Smooth muscle cell of the umbilical artery (primary cell): ENCODE results near the gene RELB. TPM values are rescaled to one million over a fixed set of nuclear protein-coding genes. Genes with fewer than 3 reads are reported as not detected.

ENCODE experiments used
- total RNA-seq: library from RNA; depleted of rRNA; stranded (reverse); fragments of >200 nt; gene quantifications from 2 replicates; pipeline ENCODE4 v1.2.3, GENCODE V29; 2014

RELB gene, protein sequence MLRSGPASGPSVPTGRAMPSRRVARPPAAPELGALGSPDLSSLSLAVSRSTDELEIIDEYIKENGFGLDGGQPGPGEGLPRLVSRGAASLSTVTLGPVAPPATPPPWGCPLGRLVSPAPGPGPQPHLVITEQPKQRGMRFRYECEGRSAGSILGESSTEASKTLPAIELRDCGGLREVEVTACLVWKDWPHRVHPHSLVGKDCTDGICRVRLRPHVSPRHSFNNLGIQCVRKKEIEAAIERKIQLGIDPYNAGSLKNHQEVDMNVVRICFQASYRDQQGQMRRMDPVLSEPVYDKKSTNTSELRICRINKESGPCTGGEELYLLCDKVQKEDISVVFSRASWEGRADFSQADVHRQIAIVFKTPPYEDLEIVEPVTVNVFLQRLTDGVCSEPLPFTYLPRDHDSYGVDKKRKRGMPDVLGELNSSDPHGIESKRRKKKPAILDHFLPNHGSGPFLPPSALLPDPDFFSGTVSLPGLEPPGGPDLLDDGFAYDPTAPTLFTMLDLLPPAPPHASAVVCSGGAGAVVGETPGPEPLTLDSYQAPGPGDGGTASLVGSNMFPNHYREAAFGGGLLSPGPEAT
- total RNA-seq = 11.0 and 19.2 TPM in 2 replicates

DNA sequence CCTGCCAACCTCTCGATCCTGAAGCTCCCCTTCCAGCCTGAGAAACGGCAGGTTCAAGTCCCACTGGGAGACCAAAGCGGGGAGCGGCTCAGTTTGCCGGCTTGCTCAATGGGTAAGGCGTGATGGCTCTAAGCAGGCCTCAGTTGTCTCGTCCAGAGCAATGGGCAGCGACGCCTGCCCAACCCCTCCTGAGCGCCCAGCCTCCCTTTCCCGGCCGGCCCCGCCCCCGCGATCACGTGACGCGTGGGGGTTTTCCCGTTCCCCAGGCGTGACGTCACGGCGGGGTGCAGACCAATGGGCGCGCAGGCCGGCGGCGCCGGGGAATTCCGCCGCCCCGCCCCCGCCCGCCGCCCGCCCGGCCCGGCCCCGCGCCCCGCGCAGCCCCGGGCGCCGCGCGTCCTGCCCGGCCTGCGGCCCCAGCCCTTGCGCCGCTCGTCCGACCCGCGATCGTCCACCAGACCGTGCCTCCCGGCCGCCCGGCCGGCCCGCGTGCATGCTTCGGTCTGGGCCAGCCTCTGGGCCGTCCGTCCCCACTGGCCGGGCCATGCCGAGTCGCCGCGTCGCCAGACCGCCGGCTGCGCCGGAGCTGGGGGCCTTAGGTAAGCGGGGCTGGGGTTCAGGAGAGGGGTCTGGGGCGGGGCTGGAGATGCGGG, at the start of gene RELB:
Gene RELB, plus strand, starts transcription at position 378 of the 653 bp plus-strand sequence. Its CDS starts 116 bp downstream, at position 494.

DNA sequence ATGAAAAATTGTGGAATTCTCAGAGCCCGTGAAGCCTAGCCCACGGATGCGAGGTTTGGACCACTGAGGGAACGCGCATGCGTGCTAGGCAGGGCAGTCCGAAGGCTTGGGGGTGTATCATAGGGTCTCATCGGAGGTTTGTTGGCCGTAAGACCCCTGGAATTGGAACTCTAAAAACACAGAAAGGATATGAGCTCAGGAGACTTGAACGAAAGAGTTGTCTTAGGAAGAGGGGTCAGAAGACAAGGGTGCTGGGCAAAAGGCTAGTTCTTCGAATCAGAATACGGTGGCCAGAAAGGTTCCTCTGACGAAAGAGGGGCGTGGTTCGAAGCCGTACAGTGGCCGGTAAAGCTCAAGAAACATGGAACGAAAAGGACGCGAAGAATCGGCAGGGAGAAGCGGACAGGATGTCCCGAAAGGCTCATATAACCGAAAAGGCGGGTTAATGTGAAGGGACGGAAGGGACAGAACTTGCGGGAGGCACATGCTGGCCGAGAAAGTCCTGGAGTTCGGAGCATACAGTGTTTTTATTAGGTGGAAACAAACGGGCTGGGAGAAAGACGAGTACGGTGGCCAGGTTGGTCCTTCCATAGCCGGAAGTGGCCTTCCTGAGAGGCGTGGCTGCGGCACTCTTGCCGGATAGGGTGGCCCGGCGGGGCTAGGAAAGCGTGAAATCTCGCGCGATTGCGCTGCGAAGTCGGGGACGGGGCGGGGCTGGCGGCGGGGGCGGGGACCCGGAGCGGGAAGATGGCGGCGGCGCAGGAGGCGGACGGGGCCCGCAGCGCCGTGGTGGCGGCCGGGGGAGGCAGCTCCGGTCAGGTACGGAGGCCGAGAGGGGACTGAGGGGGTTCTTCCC, 46.4 kb upstream of the RELB start, which contains the start of gene CLPTM1:
Gene CLPTM1, plus strand, starts transcription at position 732 of the 856 bp plus-strand sequence. Its CDS starts 16 bp downstream, at position 748.

DNA sequence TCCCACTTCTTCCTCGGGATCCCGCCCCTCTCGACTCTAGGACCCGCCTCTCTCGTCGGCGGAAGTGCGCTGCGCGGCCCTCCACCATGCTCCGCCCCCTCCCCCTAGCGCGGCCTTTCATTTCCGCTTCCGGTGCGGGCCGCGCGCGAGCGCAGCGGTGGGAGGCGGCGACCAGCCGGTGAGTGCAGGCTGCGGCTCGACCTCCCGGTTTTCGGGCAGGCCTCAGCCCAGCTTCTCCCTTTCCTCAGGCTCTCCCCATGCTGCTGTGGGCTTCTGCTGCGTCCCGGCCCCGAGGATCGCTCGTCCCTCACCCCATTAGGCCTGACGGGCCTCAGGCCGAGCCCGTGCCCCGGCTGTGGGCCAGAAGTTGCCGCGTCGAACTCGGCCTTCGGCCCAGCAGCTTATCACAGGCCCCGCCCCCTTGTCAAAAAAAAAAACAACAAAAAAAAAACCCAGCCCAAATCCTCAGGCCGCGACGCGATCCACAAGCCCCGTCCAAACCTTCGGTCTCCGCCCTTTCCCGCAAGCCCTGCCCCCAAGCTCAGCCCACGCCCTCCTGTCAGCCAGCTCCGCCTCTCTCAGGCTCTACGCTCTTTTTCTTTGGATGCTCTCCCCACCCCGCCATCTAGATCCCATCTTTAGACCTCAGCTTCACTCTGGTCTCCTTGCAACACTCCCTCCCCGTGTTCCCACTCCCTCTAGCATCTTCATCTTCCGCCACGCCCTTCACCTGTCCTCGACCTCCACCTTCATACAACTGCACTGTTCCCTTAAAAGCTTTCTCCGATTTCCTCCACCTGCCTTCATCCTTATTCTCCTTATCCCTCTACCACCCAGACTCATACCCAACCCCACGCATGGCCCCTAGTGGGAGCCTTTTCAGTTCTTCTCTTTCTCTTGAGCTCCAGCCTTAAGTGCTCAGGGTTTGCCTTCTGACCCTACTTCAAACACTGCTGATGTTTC, 37.9 kb downstream of the RELB start, which contains the start of gene CLASRP:
Gene CLASRP, plus strand, starts transcription at position 115 of the 963 bp plus-strand sequence. CDS start 1,168 bp downstream, outside the sequence.

DNA sequence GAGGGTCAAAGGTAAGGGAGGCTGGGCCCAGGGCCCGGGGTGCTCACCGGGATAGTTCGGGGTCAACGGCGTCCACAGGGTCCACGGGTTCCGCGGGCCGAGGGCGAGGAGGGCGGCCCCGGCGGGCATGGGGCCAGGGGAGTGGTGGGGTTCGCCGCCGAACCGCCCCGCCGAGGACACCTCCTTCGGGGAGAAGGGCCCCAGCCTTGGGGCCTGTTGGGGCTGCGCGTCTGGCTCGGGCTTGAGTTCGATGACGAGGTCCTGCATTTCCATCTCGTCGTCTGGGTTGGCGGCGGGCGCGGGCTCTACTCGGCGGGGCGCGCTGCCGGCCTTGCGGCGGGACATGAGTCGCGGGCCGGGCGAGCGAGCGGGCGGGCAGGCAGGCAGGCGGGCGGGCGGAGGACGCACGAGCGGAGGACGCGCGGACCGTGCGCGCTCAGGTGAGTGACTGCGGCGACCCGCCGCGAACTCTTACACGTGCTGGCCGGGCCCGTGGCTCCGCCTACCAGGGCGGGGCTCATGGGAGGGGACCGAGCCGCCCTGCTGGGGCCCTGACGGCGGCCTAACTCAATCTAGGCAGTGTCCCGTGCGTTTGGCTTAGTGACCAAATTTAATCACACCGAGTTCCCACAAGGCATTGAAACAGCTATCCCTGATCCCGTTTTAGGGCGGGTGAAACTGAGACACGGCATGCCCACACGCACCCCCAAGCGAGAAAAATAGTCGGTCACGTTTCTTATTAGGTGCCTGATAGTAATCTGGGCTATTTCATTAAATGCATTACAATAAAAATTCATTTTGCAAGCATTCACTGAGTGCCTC, 75.0 kb downstream of the RELB start, which contains the start of gene ZNF296:
Gene ZNF296, minus strand, starts transcription at position 450 of the 822 bp plus-strand sequence. Its CDS starts 105 bp downstream, at position 345.

DNA sequence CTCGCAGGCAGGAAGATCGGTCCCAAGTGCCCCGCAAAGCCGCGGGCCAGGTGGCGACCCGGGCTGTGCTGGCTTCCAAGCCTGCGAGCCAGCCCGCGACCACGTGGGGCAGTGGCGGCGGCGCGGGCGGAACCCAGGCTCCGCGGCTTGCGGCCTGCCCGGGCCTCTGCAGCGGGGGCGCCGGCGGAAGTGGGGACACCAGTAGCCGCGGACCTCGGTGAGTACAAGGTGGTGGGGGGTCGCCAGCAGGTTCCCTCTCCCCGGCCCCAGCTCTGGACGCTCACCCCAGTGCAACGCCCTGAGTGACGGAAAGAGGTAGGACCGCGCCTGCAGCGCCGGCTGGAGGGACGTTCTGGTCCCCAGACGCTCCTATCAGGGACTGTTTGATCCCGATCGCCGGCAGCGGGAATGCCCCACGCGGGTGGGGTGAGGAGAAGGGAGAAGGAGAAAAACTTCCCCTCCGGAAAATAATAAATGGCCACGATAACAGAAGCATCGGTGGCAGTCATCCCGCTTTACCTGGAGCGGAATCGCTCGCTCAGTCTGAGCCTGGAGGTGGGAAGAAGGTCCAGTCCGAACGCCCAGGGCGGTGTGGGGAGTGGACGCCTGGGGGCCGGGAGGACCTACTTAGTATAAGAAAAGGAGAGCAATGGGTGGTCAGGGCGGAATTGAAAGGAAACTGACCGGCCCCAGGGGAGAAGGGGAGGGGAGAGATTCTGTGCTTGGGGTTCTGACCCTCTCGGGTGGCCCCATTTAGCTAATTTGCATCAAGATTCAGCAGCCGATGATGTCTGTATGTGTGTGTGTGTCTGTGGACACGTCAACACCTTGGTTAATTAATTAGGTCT, 78.0 kb downstream of the RELB start, which contains the start of gene GEMIN7:
Gene GEMIN7, plus strand, starts transcription at position 198 of the 848 bp plus-strand sequence. CDS start 10,855 bp downstream, outside the sequence.

Other genes with a start within 250 kb of the RELB start
- not detected in 2 replicates for gene CBLC, start 223.6 kb upstream of the RELB start, total RNA-seq
- gene BCAM, start 192.4 kb upstream of the RELB start, total RNA-seq = 9.3 and 20.2 TPM in 2 replicates
- gene NECTIN2, start 155.2 kb upstream of the RELB start, total RNA-seq = 95.6 and 115 TPM in 2 replicates
- gene TOMM40, start 110.2 kb upstream of the RELB start, total RNA-seq = 43.4 and 64.6 TPM in 2 replicates
- gene APOE, start 95.7 kb upstream of the RELB start, total RNA-seq = 2.3 and 8.9 TPM in 2 replicates
- 0.59 TPM in 1 of 2 replicates, not detected in the other for gene APOC1, start 86.9 kb upstream of the RELB start, total RNA-seq
- gene APOC4, start 59.2 kb upstream of the RELB start, total RNA-seq = not detected in 2 replicates
- not detected in 2 replicates for gene APOC2, start 55.4 kb upstream of the RELB start, total RNA-seq
- gene CLPTM1, start 46.1 kb upstream of the RELB start, total RNA-seq = 51.7 and 56.2 TPM in 2 replicates
- 16.9 and 19.1 TPM in 2 replicates for gene CLASRP, start 37.6 kb downstream of the RELB start, total RNA-seq
- 0.32 TPM in 1 of 2 replicates, not detected in the other for gene ZNF296, start 75.0 kb downstream of the RELB start, total RNA-seq
- gene GEMIN7, start 77.8 kb downstream of the RELB start, total RNA-seq = 20.9 and 25.2 TPM in 2 replicates
- 25.8 and 26.7 TPM in 2 replicates for gene PPP1R37, start 91.7 kb downstream of the RELB start, total RNA-seq
- gene NKPD1, start 159.5 kb downstream of the RELB start, total RNA-seq = under 0.01 and 0.51 TPM in 2 replicates
- gene TRAPPC6A, start 176.8 kb downstream of the RELB start, total RNA-seq = 2.8 and 5.0 TPM in 2 replicates
- 5.5 and 7.4 TPM in 2 replicates for gene BLOC1S3, start 177.3 kb downstream of the RELB start, total RNA-seq
- gene EXOC3L2, start 243.9 kb downstream of the RELB start, total RNA-seq = 0.05 TPM in 1 of 2 replicates, not detected in the other
- gene MARK4, start 249.8 kb downstream of the RELB start, total RNA-seq = 16.3 and 19.9 TPM in 2 replicates